T-helper 17 cell (primary cell): ENCODE results near the gene RAX2. TPM values are rescaled to one million over a fixed set of nuclear protein-coding genes. Genes with fewer than 3 reads are reported as not detected.
"Not testable (repeated sequence)": the region's sequence is repeated elsewhere in the genome, so short reads cannot be mapped to it uniquely, and the experiment has no call there.

Experiments used
- ATAC-seq: fragments of 150-1000 bp; cut with Tn5 transposase; 2 replicates; pipeline ENCODE4 v1.10.0; 2021; ENCODE audit warnings: mild to moderate bottlenecking, moderate library complexity
- DNase-seq, 3 donors: peaks; one replicate each; pipeline versions ENCODE4 v3.0.0 to v3.0.0-alpha.2; 2020 to 2021
- H3K9me3 ChIP-seq: one replicate; pipeline ENCODE4 v1.7.0; 2013; ENCODE audit warnings: low read length, mild to moderate bottlenecking; ENCODE audit not compliant: control insufficient read depth, poor library complexity, severe bottlenecking
- H3K27ac Mint-ChIP-seq: one replicate; pipeline ENCODE4 v1.8.0; 2022; ENCODE audit warnings: mild to moderate bottlenecking, moderate library complexity, mixed read lengths
- H3K27me3 Mint-ChIP-seq: one replicate; pipeline ENCODE4 v1.8.0; 2022; ENCODE audit warnings: mixed read lengths
- H3K36me3 Mint-ChIP-seq: one replicate; pipeline ENCODE4 v1.8.0; 2022; ENCODE audit warnings: low read depth, mixed read lengths
- H3K4me1 Mint-ChIP-seq: one replicate; pipeline ENCODE4 v1.8.0; 2022; ENCODE audit warnings: mild to moderate bottlenecking, mixed read lengths
- H3K4me3 Mint-ChIP-seq: one replicate; pipeline ENCODE4 v1.8.0; 2022; ENCODE audit warnings: mild to moderate bottlenecking, moderate library complexity, mixed read lengths
- total RNA-seq, 4 donors: library from RNA in 2 of 4; stranded (reverse) in 2 of 4; gene quantifications; one replicate each; pipeline ENCODE4 v1.2.3 and lab custom pipeline; 2022 to 2026

The RAX2 gene
- total RNA-seq, 2 donors from 2014 or later = not detected

DNA sequence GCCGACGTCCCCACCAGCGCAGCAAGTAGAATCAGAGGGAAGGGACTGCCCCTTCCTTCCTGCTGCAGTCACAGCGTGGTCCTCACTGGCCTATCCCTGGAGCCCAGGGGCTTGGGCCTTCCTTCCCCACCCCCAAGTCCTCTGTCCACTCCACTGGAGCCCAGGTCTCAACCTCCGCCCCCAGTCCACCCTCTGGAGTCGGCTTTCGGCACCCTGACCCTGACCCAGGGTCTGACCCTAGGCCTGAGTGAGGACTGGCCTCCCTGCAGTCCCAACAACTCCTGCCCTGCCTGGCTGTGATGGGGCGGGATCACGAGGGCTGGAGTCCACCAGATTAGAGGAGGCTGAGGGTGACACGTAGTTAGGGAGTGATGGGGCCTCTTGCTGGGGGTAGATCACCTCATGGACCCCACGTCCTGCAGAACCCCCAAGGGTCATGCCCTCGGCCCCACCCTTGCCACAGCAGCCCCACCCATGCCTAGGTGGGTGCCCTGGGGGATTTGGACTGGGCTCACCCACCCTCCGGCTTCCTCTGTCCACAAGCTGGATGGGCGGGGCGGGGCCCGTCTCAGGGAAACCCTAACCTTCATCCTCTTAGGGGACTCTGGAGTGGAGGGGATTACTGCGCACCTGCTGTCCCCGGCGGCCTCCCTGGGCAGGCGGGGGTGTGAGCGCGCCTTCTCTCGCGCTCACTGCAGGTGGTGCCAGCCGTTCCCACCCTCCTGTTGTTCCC lies 3.8 kb downstream of the RAX2 start:
- H3K27ac Mint-ChIP-seq = no peak overlapping the region
- no peaks in the 10 kb centered on the region for H3K9me3 ChIP-seq
- peaks cover 5% of the 10 kb centered on the region for H3K36me3 Mint-ChIP-seq
- ATAC-seq = no peak
- peaks cover 14% of the 10 kb centered on the region for H3K4me1 Mint-ChIP-seq
- H3K4me3 Mint-ChIP-seq = no peak overlapping the region
- DNase-seq = no peak
- H3K27me3 Mint-ChIP-seq = no peaks in the 10 kb centered on the region

DNA sequence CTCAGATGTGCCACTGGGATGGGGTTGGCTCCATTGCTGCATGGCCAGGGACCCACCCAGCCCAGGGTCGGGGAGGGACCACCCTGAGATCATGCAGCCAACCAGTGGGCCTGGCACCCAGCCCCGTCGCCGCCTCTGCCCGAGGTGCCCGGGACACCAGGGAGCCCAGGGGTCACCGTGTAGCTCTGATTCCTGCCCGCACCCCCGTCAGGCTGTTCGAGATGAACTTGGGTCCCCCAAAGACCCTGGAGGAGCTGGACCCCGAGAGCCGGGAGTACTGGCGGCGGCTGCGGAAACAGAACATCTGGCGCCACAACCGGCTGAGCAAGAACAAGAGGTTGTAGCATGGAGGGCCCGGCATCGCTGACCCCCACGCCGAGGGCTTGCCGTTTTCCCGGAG lies 5.0 kb downstream of the RAX2 start:
- peak overlapping the region; percentile 79 for H3K27ac Mint-ChIP-seq
- H3K36me3 Mint-ChIP-seq = peaks cover 5% of the 10 kb centered on the region
- ATAC-seq (no peak), DNase-seq (no peak)
- H3K9me3 ChIP-seq = no peaks in the 10 kb centered on the region
- no peaks in the 10 kb centered on the region for H3K27me3 Mint-ChIP-seq
- peak overlapping the region; percentile 47 for H3K4me3 Mint-ChIP-seq
- H3K4me1 Mint-ChIP-seq = peaks cover 23% of the 10 kb centered on the region

DNA sequence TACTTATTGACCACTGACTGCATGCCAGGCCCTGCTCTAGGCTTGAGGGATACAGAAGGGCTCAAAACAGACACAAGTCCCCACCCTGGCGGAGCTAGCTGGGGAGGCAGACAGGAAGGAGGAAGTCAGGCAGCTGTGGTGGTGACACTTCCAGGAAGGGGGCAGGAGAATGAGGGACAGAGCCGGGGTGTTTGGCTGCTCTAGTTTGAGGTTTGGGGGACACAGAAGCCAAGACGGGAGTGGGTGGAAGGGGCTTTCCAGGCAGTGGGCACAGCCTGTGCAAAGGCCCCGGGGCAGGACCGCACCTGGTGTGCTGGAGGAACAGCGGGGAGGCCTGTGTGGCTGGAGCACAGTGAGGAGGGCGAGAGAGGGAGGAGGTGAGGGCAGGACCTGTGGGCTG lies 5.5 kb downstream of the RAX2 start:
- DNase-seq = no peak
- Mint-ChIP-seq H3K4me1 (peaks cover 28% of the 10 kb centered on the region), H3K4me3 (peak overlapping the region; percentile 75), H3K27ac (peak overlapping the region; percentile 79), H3K27me3 (no peaks in the 10 kb centered on the region), H3K36me3 (peaks cover 5% of the 10 kb centered on the region)
- no peak for ATAC-seq
- H3K9me3 ChIP-seq = no peaks in the 10 kb centered on the region

DNA sequence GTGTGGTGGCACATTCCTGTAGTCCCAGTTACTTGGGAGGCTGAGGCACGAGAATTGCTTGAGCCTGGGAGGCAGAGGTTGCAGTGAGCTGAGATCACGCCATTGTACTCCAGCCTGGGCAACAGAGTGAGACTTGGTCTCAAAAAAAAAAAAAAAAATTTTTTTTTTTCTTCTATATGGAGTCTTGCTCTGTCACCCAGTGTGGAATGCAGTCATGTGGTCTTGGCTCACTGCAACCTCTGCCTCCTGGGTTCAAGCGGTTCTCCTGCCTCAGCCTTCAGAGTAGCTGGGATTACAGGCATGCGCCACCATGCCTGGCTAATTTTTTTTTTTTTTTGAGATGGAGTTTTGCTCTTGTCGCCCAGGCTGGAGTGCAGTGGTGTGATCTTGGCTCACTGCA lies 6.3 kb downstream of the RAX2 start:
- not testable (repeated sequence) for ATAC-seq, H3K36me3 Mint-ChIP-seq, H3K9me3 ChIP-seq, H3K4me3 Mint-ChIP-seq, H3K27me3 Mint-ChIP-seq, DNase-seq
- Mint-ChIP-seq H3K27ac (peak overlapping the region; percentile 79), H3K4me1 (peaks cover 30% of the 10 kb centered on the region)

DNA sequence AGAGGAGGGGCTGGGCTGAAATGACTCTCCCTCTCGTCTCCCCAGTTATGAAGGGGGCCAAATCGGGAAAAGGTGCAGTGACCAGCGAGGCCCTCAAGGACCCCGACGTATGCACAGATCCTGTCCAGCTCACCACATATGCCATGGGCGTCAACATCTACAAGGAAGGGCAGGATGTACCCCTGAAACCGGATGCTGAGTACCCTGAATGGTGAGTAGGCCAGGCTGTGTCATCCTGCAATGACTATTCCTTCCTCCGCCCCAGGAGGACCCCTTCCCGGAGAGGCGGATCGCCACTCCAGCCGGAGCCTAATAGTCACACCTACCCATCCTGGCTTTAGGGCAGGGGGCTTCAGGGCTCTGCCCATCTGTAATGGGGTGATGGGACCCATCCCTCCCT lies 6.9 kb downstream of the RAX2 start:
- Mint-ChIP-seq H3K36me3 (peaks cover 3% of the 10 kb centered on the region), H3K4me3 (no peak overlapping the region), H3K27me3 (no peaks in the 10 kb centered on the region)

DNA sequence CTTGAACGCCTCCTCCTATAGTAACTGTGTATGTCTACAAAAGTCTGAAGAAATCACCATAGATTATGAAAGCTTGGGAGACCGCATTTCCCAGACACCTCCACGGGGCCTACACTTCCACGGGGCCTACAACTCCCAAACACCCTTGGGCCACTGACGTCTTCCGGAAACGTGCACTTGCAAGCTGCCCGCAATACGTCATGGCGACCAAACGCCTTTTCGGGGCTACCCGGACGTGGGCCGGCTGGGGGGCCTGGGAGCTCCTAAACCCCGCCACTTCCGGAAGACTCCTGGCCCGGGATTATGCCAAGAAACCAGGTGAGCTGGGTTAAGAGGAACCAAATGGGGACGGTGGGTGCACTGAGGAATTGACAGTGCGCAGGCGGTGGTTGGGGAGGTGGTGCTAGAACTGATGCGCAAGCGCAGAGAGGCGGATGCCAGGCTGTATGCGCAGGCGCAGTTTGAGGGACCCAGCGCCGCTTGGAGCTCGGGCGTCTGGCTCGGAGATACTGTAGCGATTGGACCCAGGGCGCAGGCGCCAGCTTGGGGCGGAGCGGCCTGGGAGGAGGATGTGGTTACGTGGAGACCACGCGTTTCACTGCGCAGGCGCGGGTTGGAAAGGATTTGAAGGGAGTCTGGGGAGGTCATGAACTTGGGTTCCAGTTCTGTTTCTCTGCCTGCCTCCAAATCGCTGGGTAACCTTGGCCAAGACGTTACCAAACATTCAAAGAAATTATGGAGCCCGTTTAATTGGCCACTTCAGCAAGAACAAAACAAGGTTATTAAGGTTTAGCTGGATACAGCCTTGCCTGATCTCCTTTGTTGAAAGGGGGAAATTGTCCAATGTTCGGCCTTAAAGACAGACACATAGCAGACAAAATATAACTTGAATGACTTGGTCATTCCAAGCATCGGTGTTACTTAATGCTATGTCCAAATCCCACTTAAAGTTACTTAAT lies 9.2 kb downstream of the RAX2 start, which contains the start of gene MRPL54:
MRPL54 (plus strand) TSS at position 182 of the 959 bp plus-strand sequence; CDS start at position 201, 19 bp downstream.
- Mint-ChIP-seq H3K4me1 (peaks cover 32% of the 10 kb centered on the region), H3K27me3 (no peaks in the 10 kb centered on the region), H3K36me3 (no peaks in the 10 kb centered on the region), H3K4me3 (peak within 1 kb of the TSS; percentile 96), H3K27ac (peak within 1 kb of the TSS; percentile 100)
- ATAC-seq (peak; percentile 85), DNase-seq (peak; percentile 97 to 99 (median 99))
- H3K9me3 ChIP-seq = no peaks in the 10 kb centered on the region

More for the DNA sequence above, 6.9 kb downstream of the RAX2 start:
- no peak for DNase-seq
- H3K27ac Mint-ChIP-seq = no peak overlapping the region
- no peak for ATAC-seq
- peaks cover 30% of the 10 kb centered on the region for H3K4me1 Mint-ChIP-seq
- no peaks in the 10 kb centered on the region for H3K9me3 ChIP-seq

DNA sequence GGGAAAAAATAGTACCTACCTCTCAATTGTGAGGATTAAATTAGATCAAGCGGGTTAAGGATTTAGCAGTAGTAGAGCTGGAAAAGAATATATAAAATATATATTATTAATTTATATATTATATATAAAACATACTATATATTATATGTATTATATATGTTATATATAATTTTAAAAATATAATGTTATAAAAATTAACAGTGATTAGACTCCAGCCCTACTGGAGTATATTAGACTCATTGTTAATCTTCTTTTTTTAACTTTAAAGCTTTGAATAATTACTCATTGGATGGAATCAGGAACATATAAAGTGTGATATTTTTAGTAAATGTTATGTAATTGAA lies 9.9 kb downstream of the RAX2 start:
- peak overlapping the region; percentile 100 for H3K27ac Mint-ChIP-seq
- H3K9me3 ChIP-seq = no peaks in the 10 kb centered on the region
- no peak for ATAC-seq
- no peaks in the 10 kb centered on the region for H3K36me3 Mint-ChIP-seq
- peak overlapping the region; percentile 96 for H3K4me3 Mint-ChIP-seq
- no peak for DNase-seq
- H3K27me3 Mint-ChIP-seq = no peaks in the 10 kb centered on the region
- H3K4me1 Mint-ChIP-seq = peaks cover 32% of the 10 kb centered on the region

DNA sequence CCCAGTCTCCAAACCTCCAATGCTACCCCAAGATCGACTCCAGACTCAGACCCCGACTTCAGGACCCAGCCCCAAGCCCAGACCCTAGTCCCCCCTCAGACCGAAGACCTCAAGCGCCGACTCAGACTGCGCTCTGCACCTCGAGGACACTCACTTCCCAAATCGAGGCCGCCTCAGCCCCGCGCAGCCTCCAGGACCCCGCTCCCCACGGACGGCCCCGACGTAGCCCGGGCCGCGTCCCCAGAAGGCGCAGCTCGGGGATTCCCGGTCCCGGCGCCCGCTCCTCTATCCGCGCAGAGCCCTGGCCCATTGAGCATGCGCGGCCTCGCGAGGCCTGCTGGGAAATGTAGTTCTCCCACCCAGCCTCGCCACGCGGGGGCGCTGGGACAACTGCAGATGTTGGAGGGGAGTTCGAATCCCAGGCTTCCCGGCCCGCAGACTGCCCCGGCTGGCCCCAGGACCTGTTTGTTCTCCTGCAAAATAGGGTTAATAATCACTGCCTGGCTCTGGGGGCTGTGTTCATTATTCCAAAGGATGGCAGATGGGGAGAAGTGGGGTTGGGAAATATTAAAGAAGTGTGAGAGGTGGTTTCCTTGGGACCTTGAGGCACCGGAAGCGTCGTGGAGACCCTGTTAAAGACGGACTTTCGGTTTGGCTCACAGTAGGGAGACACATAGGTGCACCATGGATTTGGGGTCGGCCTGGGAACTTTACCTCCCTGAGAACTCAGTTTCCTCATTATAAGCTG lies 10.5 kb downstream of the RAX2 start, which contains the start of gene APBA3:
APBA3 (minus strand) TSS at position 311 of the 748 bp plus-strand sequence. CDS start 1,428 bp downstream, outside the sequence.
- Mint-ChIP-seq H3K4me3 (peak within 1 kb of the TSS; percentile 96), H3K27me3 (no peaks in the 10 kb centered on the region), H3K4me1 (peaks cover 29% of the 10 kb centered on the region), H3K36me3 (no peaks in the 10 kb centered on the region), H3K27ac (peak within 1 kb of the TSS; percentile 100)
- no peaks in the 10 kb centered on the region for H3K9me3 ChIP-seq
- ATAC-seq (peak; percentile 59), DNase-seq (peak; percentile 91 to 97 (median 96))

DNA sequence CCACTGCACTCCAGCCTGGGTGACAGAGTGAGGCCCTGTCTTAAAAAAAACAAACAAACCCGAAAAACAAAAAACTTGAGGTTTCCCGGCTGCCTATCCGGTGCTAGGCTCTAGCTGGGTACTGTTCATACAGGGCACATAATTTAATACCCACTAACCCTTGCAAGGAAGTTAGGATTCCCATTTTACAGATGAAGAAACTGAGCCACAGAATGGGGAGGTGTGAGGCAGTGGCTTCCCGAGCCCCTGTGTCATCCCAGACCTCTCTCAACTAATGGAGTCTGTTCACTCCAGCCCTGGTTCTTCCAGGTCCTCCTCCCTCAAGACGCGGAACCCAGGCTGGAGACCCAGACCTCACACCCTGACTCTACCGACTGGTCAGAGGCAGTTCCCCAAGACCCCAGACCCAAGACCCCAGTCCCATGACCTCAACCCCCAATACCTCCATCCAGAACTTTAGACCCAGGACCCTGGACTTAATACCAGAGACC lies 11.1 kb downstream of the RAX2 start:
- no peaks in the 10 kb centered on the region for H3K9me3 ChIP-seq
- no peaks in the 10 kb centered on the region for H3K36me3 Mint-ChIP-seq
- ATAC-seq (peak; percentile 4), DNase-seq (peak in 1 of 3 donors; percentile 21)
- peak overlapping the region; percentile 96 for H3K4me3 Mint-ChIP-seq
- H3K4me1 Mint-ChIP-seq = peaks cover 26% of the 10 kb centered on the region
- H3K27ac Mint-ChIP-seq = peak overlapping the region; percentile 100
- no peaks in the 10 kb centered on the region for H3K27me3 Mint-ChIP-seq

DNA sequence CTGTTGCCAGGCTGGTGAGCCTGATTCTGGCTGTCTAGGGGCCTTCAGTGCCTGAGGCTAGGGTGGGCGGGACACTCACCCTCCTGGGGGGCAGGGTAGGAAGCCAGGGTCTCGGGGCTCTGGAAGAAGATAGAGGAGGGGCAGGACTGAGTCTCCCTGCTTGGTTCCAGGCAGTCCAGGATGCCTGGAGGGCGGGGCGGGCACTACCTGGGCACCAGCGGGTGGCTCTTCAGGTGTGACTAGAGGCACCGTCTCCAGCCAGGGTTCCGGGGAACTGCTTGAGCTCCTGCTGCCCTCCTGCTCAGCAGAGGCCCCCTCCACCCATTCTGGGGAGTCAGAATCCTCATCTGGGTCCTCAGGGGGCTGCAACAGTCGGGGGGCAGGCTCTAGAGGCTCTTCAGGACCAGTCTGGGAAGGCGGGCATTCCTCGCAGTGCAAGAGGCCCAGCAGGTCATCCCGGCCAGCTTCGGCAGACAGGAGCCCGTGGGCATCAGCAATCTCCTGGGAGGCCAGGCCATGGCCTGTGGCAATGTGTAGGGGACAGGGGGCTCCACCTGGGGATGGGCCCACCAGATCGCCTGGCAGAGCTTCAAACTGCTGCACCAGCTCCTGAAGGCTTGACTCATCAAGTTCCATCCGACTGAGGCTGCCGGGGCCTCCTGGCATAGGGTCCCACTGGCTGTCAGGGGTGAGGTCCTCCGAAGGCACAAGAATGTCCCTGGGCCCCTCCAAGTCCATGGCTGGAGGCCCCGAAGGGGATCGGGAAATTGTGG lies 12.4 kb downstream of the RAX2 start:
- ATAC-seq (no peak), DNase-seq (no peak)
- H3K9me3 ChIP-seq = no peaks in the 10 kb centered on the region
- H3K4me1 Mint-ChIP-seq = peaks cover 34% of the 10 kb centered on the region
- H3K36me3 Mint-ChIP-seq = no peaks in the 10 kb centered on the region
- H3K4me3 Mint-ChIP-seq = peak overlapping the region; percentile 96
- no peaks in the 10 kb centered on the region for H3K27me3 Mint-ChIP-seq
- peak overlapping the region; percentile 100 for H3K27ac Mint-ChIP-seq

DNA sequence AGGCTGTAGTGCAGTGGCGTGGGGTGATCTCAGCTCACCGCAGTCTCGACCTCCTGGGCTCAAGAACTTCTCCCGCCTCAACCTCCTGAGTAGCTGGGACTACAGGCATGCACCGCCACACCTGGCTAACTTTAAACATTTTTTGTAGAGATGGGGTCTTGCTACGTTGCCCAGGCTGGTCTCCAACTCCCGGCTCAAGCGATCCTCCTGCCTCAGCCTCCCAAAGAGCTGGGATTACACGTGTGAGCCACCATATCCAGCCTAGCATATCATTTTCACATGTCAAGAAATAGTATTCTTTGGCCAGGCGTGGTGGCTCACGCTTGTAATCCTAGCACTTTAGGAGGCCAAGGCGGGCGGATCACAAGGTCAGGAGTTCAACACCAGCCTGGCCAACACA lies 13.7 kb downstream of the RAX2 start:
- not testable (repeated sequence) for H3K36me3 Mint-ChIP-seq, H3K9me3 ChIP-seq, DNase-seq, H3K27ac Mint-ChIP-seq, H3K27me3 Mint-ChIP-seq, ATAC-seq
- Mint-ChIP-seq H3K4me1 (peaks cover 35% of the 10 kb centered on the region), H3K4me3 (peak overlapping the region; percentile 12)

DNA sequence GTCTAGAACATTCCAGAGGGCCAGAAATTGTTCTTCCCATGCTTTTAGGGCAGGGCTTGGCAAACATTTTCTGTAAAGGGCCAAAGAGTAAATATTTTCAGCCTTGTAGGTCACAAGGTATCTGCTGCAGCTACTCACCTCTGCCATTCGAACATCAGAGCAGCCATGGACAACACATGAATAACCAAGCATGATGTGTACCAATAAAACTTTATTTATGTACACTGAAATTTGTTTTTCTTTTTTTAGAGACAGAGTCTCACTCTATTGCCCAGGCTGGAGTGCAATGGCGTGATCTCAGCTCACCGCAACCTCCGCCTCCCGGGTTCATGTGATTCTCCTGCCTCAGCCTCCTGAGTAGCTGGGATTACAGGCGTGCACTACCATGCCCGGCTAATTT lies 14.3 kb downstream of the RAX2 start:
- H3K4me1 Mint-ChIP-seq = peaks cover 30% of the 10 kb centered on the region
- H3K36me3 Mint-ChIP-seq, DNase-seq, ATAC-seq, H3K27ac Mint-ChIP-seq, H3K4me3 Mint-ChIP-seq, H3K9me3 ChIP-seq, H3K27me3 Mint-ChIP-seq: not testable (repeated sequence)
